GM13977 (cell line): ENCODE results near the gene C1orf159.

Experiments used
- DNase-seq: peaks from one replicate; pipeline ENCODE4 v3.0.0; 2012; ENCODE audit warnings: low spot score
- CTCF ChIP-seq: IDR thresholded peaks from 2 replicates; pipeline ENCODE4 v1.5.1; 2012; ENCODE audit warnings: mild to moderate bottlenecking, control low read depth; ENCODE audit not compliant: insufficient read depth; ENCODE audit errors: extremely low read depth, missing control alignments
- in situ Hi-C: fragments of 300-500 bp; cut with MboI; formaldehyde crosslinking; loops from one replicate; pipeline ENCODE4 v1.12.0; 2022; ENCODE audit warnings: low sequenced_read_pairs, low pct_unique_long_range_greater_than_20kb, mixed read lengths, inconsistent platforms; ENCODE audit not compliant: unreplicated experiment

The C1orf159 gene

DNA sequence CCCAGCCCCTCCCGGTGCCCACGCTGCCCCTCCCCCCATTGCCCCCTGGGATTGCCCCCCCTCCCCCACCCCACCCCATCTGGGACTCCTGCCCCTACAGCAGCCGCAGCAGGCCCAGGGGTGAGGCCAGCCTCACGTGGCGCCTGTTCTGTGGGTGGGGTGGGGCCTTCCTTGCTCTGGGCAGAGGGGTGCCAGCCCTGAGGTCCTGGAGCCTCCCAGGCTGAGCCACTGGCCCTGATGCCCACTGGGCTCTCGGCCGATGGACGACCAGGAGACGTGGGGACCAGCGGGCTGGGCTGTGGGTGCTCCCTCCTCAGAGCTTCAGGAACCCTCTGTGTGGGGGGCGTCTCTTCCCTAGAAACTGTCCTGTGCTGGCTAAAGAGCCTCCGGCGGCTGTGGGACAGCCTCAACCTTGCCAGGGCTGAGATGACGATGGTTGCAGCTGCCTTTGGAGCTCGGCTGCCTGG lies 5.8 kb upstream of the C1orf159 start:
- no peak for DNase-seq
- TF ChIP-seq CTCF, result no peak
- in situ Hi-C loops, result no loop called here

GRCh38 chr1:1120866-1121591 lies 5.1 kb upstream of the C1orf159 start:
- DNase-seq, result no peak
- in situ Hi-C loops, result no loop called here
- no peak for TF ChIP-seq CTCF

GRCh38 chr1:1120096-1120495 lies 4.2 kb upstream of the C1orf159 start:
- no peak for DNase-seq
- TF ChIP-seq CTCF, result no peak
- in situ Hi-C loops, result no loop called here

- no peak for TF ChIP-seq CTCF
- no peak for DNase-seq
- in situ Hi-C loops, result no loop called here
These were observed 3.5 kb upstream of the C1orf159 start for GRCh38 chr1:1119272-1119890.

GRCh38 chr1:1118876-1119220 lies 3.0 kb upstream of the C1orf159 start:
- no peak for TF ChIP-seq CTCF
- no peak for DNase-seq
- in situ Hi-C loops, result no loop called here

DNA sequence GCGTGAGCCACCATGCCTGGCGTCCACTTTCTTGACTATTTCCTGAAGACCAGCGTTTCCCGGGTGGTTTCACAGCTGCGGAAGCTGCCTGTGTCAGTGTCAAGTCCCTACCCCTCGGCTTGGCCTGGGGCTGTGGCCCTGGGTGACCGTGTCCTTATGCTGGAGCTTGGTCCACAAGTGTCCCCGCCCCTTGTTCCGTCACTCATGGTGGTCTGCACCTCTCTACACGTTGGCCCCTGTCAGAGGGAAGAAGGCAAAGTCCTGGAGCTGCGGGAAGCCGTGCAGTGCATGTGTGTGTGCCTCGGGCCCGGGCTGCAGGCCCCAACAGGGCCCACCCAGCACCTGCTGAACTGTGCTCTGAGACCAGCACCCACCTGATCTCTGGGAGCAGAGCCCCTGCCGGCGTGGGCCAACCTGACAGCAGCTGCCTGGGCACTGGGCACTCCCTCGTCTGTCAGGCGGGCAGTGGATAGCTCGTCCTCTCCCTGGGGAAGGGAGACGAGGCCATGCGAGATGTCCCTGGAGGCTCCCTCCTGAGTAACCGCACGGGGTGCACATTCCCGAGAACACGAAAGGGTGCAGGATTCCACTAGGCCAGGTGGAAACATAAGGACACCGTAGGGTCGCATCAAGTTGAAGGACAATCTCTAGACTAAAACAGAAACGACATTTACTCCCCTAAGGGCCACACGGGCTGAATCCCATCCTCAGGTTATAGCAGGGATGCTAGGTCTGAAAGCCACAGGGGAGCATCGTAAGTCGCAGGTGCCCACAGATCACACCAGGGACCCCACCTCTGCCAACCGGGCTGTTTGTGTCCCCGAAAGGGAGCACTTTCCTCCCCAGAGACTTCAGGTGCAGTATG lies 2.4 kb upstream of the C1orf159 start:
- DNase-seq, result no peak
- no peak for TF ChIP-seq CTCF
- in situ Hi-C loops, result no loop called here
